ENCODE results near the gene MAP2. TPM values are rescaled to one million over a fixed set of nuclear protein-coding genes. Genes with fewer than 3 reads are reported as not detected.

Gene MAP2
- total RNA-seq, 4 donors from 2014 or later, result 5.1 to 16.6 (median 7.7) TPM

GRCh38 chr2:209424781-209425470 is 1.1 kb downstream of the MAP2 start:
- TF ChIP-seq CTCF (IDR thresholded peaks at IDR 0.05; ENCODE audit: low read depth), result no peak

GRCh38 chr2:209425471-209426071 is 1.7 kb downstream of the MAP2 start:
- no peak for TF ChIP-seq CTCF (IDR thresholded peaks at IDR 0.05; ENCODE audit: low read depth)

- TF ChIP-seq CTCF (IDR thresholded peaks at IDR 0.05; ENCODE audit: low read depth), result no peak
Measured at GRCh38 chr2:209426432-209426831, 2.6 kb downstream of the MAP2 start.

- TF ChIP-seq CTCF (IDR thresholded peaks at IDR 0.05; ENCODE audit: low read depth), result no peak
Measured at GRCh38 chr2:209431701-209432100, 7.9 kb downstream of the MAP2 start.

GRCh38 chr2:209441541-209441940 is 17.7 kb downstream of the MAP2 start:
- TF ChIP-seq CTCF (IDR thresholded peaks at IDR 0.05; ENCODE audit: low read depth), result no peak

- no peak for TF ChIP-seq CTCF (IDR thresholded peaks at IDR 0.05; ENCODE audit: low read depth)
Measured at GRCh38 chr2:209442939-209443338, 19.1 kb downstream of the MAP2 start.

GRCh38 chr2:209445485-209445884 is 21.6 kb downstream of the MAP2 start:
- no peak for TF ChIP-seq CTCF (IDR thresholded peaks at IDR 0.05; ENCODE audit: low read depth)

All from subcutaneous adipose tissue (tissue), 4 donors.